Upper lobe of left lung (tissue), 6 donors: Measurements from ENCODE around the gene VAPA. TPM values are rescaled to one million over a fixed set of nuclear protein-coding genes. Genes with fewer than 3 reads are reported as not detected.
"Not testable (repeated sequence)": the region's sequence is repeated elsewhere in the genome, so short reads cannot be mapped to it uniquely, and the experiment has no call there.

ENCODE experiments used
- ATAC-seq, 2 donors: fragments of 200-7000 bp; cut with Tn5 transposase; one replicate each; pipeline ENCODE4 v1.9.1; 2022; ENCODE audit warnings: mild to moderate bottlenecking in 2 of 2, moderate library complexity in 2 of 2; ENCODE audit not compliant: low FRiP score in 2 of 2
- DNase-seq, 2 donors: peaks; one replicate each; pipeline ENCODE4 v3.0.0-alpha.2; 2019 to 2020
- H3K27ac ChIP-seq, 4 donors: fragments of 200-600 bp; sonication (generic); one replicate each; pipeline ENCODE4 v1.5.1; 2016 to 2019
- H3K27me3 ChIP-seq, 4 donors: fragments of 200-600 bp; sonication (generic); one replicate each; pipeline ENCODE4 v1.5.1; 2017 to 2019
- H3K36me3 ChIP-seq, 4 donors: fragments of 200-600 bp; sonication (generic); one replicate each; pipeline ENCODE4 v1.5.1; 2016 to 2019
- H3K4me1 ChIP-seq, 4 donors: fragments of 200-600 bp; sonication (generic); one replicate each; pipeline ENCODE4 v1.5.1; 2018 to 2019
- H3K4me3 ChIP-seq, 4 donors: fragments of 200-600 bp; sonication (generic); one replicate each; pipeline ENCODE4 v1.5.1; 2017 to 2019; ENCODE audit warnings: mild to moderate bottlenecking in 2 of 4, moderate library complexity in 1 of 4
- H3K9me3 ChIP-seq, 4 donors: fragments of 200-600 bp; sonication (generic); one replicate each; pipeline ENCODE4 v1.5.1; 2018 to 2019
- EP300 ChIP-seq, 4 donors: sonication (generic); formaldehyde crosslinking; IDR thresholded peaks; one replicate each; pipeline ENCODE4 v1.5.1; 2017; ENCODE audit warnings: antibody characterized with exemption in 4 of 4, control low read depth in 2 of 4
- POLR2A ChIP-seq, 4 donors: fragments of 450-650 bp; IDR thresholded peaks; one replicate each; pipeline ENCODE4 v1.5.1; 2016 to 2017; ENCODE audit warnings: antibody characterized with exemption in 4 of 4, mild to moderate bottlenecking in 2 of 4
- POLR2AphosphoS5 ChIP-seq, 2 donors: sonication (generic); formaldehyde crosslinking; IDR thresholded peaks; one replicate each; pipeline ENCODE4 v1.5.1; 2017; ENCODE audit warnings: antibody characterized with exemption in 2 of 2
- WGBS, 2 donors: methylation state at CpG; one replicate each; pipeline ENCODE4 v1.1.5; 2017 to 2018; 5-methylcytosine and 5-hydroxymethylcytosine counted together
- total RNA-seq, 6 donors: library from RNA; depleted of rRNA in 4 of 6; stranded (reverse); fragments of >200 nt in 4 of 6; gene quantifications; one replicate each; pipeline versions ENCODE4 v1.1.0 to v1.2.1, GENCODE V29; 2016 to 2021
- TF ChIP-seq, protein P1 (sequence below), 6 experiments: fragments of 450-650 bp in 4 of 6; fragments of 200-600 bp in 2 of 6; sonication (generic) in 2 of 6; IDR thresholded peaks; one replicate each; pipeline ENCODE4 v1.5.1; 2016 to 2019; ENCODE audit warnings: antibody characterized with exemption in 6 of 6
- donor health status: DM: no; HTN: no; CAD: no; lungs with moderate emphysema.
- donor health status: DM: no; HTN: yes; CAD: no; lungs with severe emphysema.

Gene VAPA
- total RNA-seq, 6 donors from 2014 or later: 233 to 566 (median 285) TPM

DNA sequence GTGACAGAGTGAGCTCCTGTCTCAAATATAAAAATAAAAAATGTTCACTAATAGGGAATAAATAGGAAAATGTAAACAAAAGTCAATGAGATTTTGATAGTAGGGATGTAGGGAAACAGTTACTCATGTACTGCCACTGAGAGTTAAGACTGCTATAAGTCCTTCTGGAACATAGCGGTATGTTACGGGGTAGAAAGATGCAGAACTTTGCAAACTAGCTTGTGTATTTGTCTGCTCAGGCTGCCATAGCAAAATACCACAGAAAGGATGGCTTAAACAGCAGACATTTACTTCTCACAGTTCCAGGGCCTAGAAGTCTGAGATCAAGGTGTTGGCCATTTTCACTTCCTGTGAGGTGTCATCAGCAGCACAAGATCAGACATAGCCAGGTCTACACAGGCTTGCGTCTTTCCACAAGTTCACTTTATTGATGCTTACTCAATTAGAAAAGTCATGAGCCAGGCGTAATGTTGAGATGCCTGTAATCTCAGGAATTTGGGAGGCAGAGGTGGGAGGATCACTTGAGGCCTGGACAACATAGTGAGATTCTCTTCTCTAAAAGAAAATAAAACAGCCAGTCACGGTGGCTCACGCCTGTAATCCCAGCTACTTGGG lies 19.3 kb upstream of the VAPA start:
- TF ChIP-seq, protein P1, sequence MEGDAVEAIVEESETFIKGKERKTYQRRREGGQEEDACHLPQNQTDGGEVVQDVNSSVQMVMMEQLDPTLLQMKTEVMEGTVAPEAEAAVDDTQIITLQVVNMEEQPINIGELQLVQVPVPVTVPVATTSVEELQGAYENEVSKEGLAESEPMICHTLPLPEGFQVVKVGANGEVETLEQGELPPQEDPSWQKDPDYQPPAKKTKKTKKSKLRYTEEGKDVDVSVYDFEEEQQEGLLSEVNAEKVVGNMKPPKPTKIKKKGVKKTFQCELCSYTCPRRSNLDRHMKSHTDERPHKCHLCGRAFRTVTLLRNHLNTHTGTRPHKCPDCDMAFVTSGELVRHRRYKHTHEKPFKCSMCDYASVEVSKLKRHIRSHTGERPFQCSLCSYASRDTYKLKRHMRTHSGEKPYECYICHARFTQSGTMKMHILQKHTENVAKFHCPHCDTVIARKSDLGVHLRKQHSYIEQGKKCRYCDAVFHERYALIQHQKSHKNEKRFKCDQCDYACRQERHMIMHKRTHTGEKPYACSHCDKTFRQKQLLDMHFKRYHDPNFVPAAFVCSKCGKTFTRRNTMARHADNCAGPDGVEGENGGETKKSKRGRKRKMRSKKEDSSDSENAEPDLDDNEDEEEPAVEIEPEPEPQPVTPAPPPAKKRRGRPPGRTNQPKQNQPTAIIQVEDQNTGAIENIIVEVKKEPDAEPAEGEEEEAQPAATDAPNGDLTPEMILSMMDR (IDR thresholded peaks at IDR 0.05): no peak
- TF ChIP-seq POLR2A (IDR thresholded peaks at IDR 0.05) (no peak), POLR2AphosphoS5 (IDR thresholded peaks at IDR 0.05) (no peak), EP300 (IDR thresholded peaks at IDR 0.05) (no peak)
- no peaks in the 10 kb centered on the region for H3K4me1 ChIP-seq
- no peak overlapping the region for H3K4me3 ChIP-seq
- H3K27ac ChIP-seq: no peak overlapping the region
- DNase-seq (no peak), ATAC-seq (no peak)
- no peaks in the 10 kb centered on the region for H3K36me3 ChIP-seq
- no peaks in the 10 kb centered on the region for H3K9me3 ChIP-seq
- H3K27me3 ChIP-seq: no peaks in the 10 kb centered on the region
- 91 to 95% methylated on average over 6 of the region's 6 CpGs for WGBS, 2 donors

DNA sequence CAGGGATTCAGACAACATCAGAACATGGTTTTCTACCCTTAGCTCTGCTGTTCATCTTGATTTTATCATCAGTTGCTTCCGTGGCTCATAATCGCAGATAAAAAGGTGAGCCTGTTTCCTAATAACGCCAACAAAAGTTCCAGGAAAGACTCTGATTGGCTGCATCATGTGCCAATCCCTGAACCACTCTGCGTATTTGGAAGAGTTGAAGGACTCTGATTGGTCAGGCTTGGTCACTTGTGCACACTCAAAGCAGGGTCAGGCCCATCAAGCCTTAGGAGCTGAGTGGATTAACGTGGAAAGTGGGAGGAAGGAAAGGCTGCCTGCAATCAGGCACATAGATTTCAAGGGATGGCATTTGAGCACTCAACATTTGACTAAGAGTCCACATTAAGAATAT lies 16.7 kb upstream of the VAPA start:
- H3K9me3 ChIP-seq: no peaks in the 10 kb centered on the region
- ATAC-seq: no peak
- DNase-seq: no peak
- no peak overlapping the region for H3K27ac ChIP-seq
- H3K36me3 ChIP-seq: no peaks in the 10 kb centered on the region
- H3K4me1 ChIP-seq: no peaks in the 10 kb centered on the region
- no peak overlapping the region for H3K4me3 ChIP-seq
- TF ChIP-seq EP300 (IDR thresholded peaks at IDR 0.05): no peak
- TF ChIP-seq POLR2AphosphoS5 (IDR thresholded peaks at IDR 0.05): no peak
- TF ChIP-seq, protein P1 (IDR thresholded peaks at IDR 0.05): no peak
- no peak for TF ChIP-seq POLR2A (IDR thresholded peaks at IDR 0.05)
- WGBS, 2 donors: 91 to 96% methylated on average over 5 of the region's 5 CpGs
- H3K27me3 ChIP-seq: no peaks in the 10 kb centered on the region

DNA sequence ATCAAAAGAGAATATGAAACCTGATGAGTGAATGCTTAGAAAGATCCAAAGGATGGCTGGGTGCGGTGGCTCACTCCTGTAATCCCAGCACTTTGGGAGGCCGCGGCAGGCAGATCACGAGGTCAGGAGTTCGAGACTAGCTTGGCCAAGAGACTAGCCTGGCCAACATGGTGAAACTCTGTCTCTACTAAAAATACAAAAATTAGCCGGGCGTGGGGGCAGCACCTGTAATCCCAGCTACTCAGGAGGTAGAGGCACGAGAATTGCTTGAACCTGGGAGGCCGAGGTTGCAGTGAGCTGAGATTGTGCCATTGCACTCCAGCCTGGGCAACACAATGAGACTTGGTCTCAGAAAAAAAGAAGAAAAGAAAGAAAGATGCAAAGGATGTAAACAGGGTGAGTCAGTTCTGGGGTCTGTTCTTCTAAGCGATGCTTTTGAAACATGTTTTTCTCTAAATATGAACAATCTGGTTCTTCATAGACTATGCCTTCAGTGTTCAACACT lies 16.0 kb upstream of the VAPA start:
- H3K9me3 ChIP-seq, H3K27ac ChIP-seq, H3K36me3 ChIP-seq, H3K27me3 ChIP-seq, ATAC-seq, H3K4me3 ChIP-seq, DNase-seq, H3K4me1 ChIP-seq: not testable (repeated sequence)
- WGBS, 2 donors: 90 to 96% methylated on average over 10 of the region's 10 CpGs

DNA sequence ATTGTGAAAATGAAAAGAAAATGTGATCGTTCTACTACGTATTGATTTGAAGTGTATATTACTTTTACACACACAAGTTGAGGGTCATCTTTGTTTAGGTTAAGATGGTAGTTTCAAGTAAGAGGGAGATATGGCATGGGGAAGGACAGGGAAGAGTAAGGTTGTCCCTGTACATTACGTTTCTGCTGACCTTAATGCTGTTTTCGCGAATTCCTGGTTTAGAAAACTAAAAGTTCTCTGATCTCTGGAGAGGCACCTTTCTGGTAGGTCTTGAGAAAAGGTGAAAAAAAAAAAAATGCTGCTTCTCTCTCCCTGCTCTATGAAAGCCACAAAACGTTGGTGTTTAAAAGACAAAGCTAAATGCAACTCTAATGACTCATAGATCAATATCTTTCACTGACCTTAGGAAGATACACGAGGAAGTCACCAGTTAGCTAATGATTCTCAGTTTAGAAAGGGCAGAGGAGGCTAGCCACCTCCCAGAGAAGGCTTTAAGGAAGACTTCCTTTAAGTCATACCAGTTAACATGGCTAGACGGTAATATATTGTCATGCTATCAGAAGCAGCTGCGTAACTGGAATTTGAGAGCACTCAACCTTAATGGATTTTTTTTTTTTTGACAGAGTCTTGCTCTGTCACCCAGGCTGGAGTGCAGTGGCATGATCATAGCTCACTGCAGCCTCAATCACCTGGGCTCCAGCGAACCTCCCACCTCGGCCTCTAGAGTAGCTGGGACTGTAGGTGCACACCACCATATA lies 14.8 kb upstream of the VAPA start:
- 71 to 75% methylated on average over 11 of the region's 11 CpGs for WGBS, 2 donors
- Histone ChIP-seq H3K27me3 (no peaks in the 10 kb centered on the region), H3K27ac (no peak overlapping the region), H3K4me1 (no peaks in the 10 kb centered on the region), H3K9me3 (no peaks in the 10 kb centered on the region), H3K36me3 (no peaks in the 10 kb centered on the region), H3K4me3 (no peak overlapping the region)
- TF ChIP-seq, protein P1 (IDR thresholded peaks at IDR 0.05): no peak
- TF ChIP-seq EP300 (IDR thresholded peaks at IDR 0.05) (no peak), POLR2AphosphoS5 (IDR thresholded peaks at IDR 0.05) (no peak), POLR2A (IDR thresholded peaks at IDR 0.05) (no peak)
- ATAC-seq (peak in 1 of 2 donors; percentile 36), DNase-seq (no peak)

DNA sequence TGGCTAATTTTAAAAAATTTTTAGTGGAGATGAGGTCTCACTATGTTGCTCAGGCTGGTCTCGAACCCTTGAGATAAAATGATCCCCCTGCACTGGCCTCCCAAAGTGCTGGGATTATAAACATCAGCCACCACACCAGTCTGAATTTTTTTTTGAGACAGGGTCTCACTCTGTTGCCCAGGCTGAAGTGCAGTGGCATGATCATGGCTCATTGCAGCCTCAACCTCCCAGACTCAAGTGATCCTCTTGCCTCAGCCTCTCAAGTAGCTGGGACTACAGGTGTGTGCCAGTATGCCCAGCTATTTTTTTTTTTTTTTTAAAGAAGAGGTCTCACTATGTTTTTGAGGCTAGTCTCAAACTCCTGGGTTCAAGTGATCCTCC lies 14.3 kb upstream of the VAPA start:
- ATAC-seq, H3K27ac ChIP-seq: not testable (repeated sequence)
- WGBS, 2 donors: 80 to 93% methylated on average over 1 of the region's 1 CpG

DNA sequence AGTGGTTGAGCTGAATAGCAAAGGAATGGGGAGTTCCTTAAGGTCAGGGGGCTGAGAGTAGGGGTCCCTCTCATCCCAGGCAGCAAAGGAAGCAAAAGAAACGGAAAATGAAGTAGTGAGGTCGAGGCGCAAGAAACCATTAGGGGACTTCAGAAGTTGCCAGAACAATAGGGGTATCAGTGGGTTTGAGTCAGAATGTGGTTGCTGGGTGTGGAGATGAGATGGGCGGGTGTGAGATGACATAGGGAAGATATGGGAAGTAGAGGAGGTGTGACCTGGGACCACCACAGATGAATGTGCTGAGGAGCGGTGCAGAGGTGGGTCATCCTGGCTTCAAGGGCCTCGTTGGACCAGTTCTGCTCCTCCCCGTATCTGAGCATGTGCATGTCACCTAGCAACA lies 13.1 kb upstream of the VAPA start:
- TF ChIP-seq, protein P1 (IDR thresholded peaks at IDR 0.05): no peak
- no peak for TF ChIP-seq POLR2AphosphoS5 (IDR thresholded peaks at IDR 0.05)
- no peak for TF ChIP-seq EP300 (IDR thresholded peaks at IDR 0.05)
- no peak for TF ChIP-seq POLR2A (IDR thresholded peaks at IDR 0.05)
- H3K27me3 ChIP-seq: no peaks in the 10 kb centered on the region
- no peaks in the 10 kb centered on the region for H3K36me3 ChIP-seq
- no peak overlapping the region for H3K27ac ChIP-seq
- no peak for ATAC-seq
- DNase-seq: no peak
- no peaks in the 10 kb centered on the region for H3K9me3 ChIP-seq
- 90% methylated on average over 7 of the region's 7 CpGs for WGBS, 2 donors
- no peak overlapping the region for H3K4me3 ChIP-seq
- H3K4me1 ChIP-seq: no peaks in the 10 kb centered on the region

More for the DNA sequence above, 14.3 kb upstream of the VAPA start:
- H3K4me1 ChIP-seq, DNase-seq, H3K4me3 ChIP-seq, H3K27me3 ChIP-seq, H3K36me3 ChIP-seq, H3K9me3 ChIP-seq: not testable (repeated sequence)
